ENCODE results near the gene GALNT2.

GALNT2 gene

GRCh38 chr1:230065571-230065970 is 1.5 kb upstream of the GALNT2 start:
- TF ChIP-seq EZH2 (IDR thresholded peaks at IDR 0.05; ENCODE audit: borderline replicate concordance, low read depth, low read length, severe bottlenecking) (no peak), CTCF (IDR thresholded peaks at IDR 0.05; ENCODE audit: borderline replicate concordance, extremely low read depth, low read length, poor library complexity, severe bottlenecking) (no peak)
- Histone ChIP-seq H3K9ac (ENCODE audit: low read depth, low read length) (peak overlapping the region; percentile 93; the same call in 1 of the 2 replicates), H3K4me3 (ENCODE audit: low read depth in 1 of 2, low read length in 2 of 2) (no peak overlapping the region), H3K36me3 (ENCODE audit: insufficient read depth, low read length) (peaks cover 17% of the 10 kb centered on the region; the same call in 1 of the 2 replicates), H3K27me3 (ENCODE audit: insufficient read depth, low read length, poor library complexity) (no peaks in the 10 kb centered on the region), H2AFZ (ENCODE audit: low read depth, low read length) (0 out of 2 replicates have a peak overlapping the region, but pooled peaks have one; percentile 37), H3K4me1 (ENCODE audit: insufficient read depth, low read length) (peaks cover 29% of the 10 kb centered on the region), H3K4me2 (ENCODE audit: insufficient read depth, low read length) (peak overlapping the region; percentile 95; the same call in 1 of the 2 replicates), H3K9me3 (ENCODE audit: insufficient read depth, low read length, severe bottlenecking) (no peaks in the 10 kb centered on the region), H4K20me1 (ENCODE audit: insufficient read depth, low read length) (peaks cover 32% of the 10 kb centered on the region), H3K27ac (ENCODE audit: low read length) (peak overlapping the region; percentile 33; the same call in 1 of the 2 replicates), H3K79me2 (ENCODE audit: insufficient read depth, low read length) (peaks cover 38% of the 10 kb centered on the region)
- DNase-seq (no peak), ATAC-seq (ENCODE audit: insufficient read depth, low read depth) (no peak)

DNA sequence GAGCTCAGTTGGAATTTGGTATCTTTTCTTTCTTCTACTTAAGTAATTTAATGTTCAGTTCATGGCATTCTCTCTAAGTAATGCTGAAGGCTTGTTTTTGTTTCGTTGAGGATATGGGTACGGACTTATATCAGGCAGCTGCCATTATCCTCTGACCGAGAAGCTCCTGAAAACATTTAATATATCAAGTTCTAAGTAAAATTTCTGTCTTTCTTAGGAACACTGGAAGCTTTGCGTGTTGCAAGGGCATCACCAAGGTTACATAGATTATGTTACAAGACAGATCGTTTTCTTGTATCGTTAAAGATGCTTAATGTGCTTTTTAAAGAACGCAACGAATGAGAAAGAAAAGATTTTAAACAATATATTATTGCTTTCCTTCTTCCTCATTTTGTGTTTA is 1.0 kb upstream of the GALNT2 start:
- H4K20me1 ChIP-seq (ENCODE audit: insufficient read depth, low read length) = peaks cover 36% of the 10 kb centered on the region
- H3K4me3 ChIP-seq (ENCODE audit: low read depth in 1 of 2, low read length in 2 of 2) = peak overlapping the region; percentile 50 to 79
- peak overlapping the region; percentile 91 for H3K27ac ChIP-seq (ENCODE audit: low read length)
- H3K4me2 ChIP-seq (ENCODE audit: insufficient read depth, low read length) = peak overlapping the region; percentile 95
- no peak for ATAC-seq (ENCODE audit: insufficient read depth, low read depth)
- no peaks in the 10 kb centered on the region for H3K9me3 ChIP-seq (ENCODE audit: insufficient read depth, low read length, severe bottlenecking)
- H3K9ac ChIP-seq (ENCODE audit: low read depth, low read length) = peak overlapping the region; percentile 93
- TF ChIP-seq EZH2 (IDR thresholded peaks at IDR 0.05; ENCODE audit: borderline replicate concordance, low read depth, low read length, severe bottlenecking) (no peak), CTCF (IDR thresholded peaks at IDR 0.05; ENCODE audit: borderline replicate concordance, extremely low read depth, low read length, poor library complexity, severe bottlenecking) (no peak)
- peaks cover 21% of the 10 kb centered on the region; the same call in 1 of the 2 replicates for H3K36me3 ChIP-seq (ENCODE audit: insufficient read depth, low read length)
- H2AFZ ChIP-seq (ENCODE audit: low read depth, low read length) = peak overlapping the region; percentile 92
- peaks cover 43% of the 10 kb centered on the region for H3K79me2 ChIP-seq (ENCODE audit: insufficient read depth, low read length)
- no peaks in the 10 kb centered on the region for H3K27me3 ChIP-seq (ENCODE audit: insufficient read depth, low read length, poor library complexity)
- DNase-seq = no peak
- peaks cover 34% of the 10 kb centered on the region for H3K4me1 ChIP-seq (ENCODE audit: insufficient read depth, low read length)

- no peaks in the 10 kb centered on the region for H3K9me3 ChIP-seq (ENCODE audit: insufficient read depth, low read length, severe bottlenecking)
- no peak for TF ChIP-seq CTCF (IDR thresholded peaks at IDR 0.05; ENCODE audit: borderline replicate concordance, extremely low read depth, low read length, poor library complexity, severe bottlenecking)
- TF ChIP-seq EZH2 (IDR thresholded peaks at IDR 0.05; ENCODE audit: borderline replicate concordance, low read depth, low read length, severe bottlenecking) = no peak
- H3K27me3 ChIP-seq (ENCODE audit: insufficient read depth, low read length, poor library complexity) = no peaks in the 10 kb centered on the region
- peaks cover 48% of the 10 kb centered on the region for H3K4me1 ChIP-seq (ENCODE audit: insufficient read depth, low read length)
- DNase-seq (peak; percentile 37), ATAC-seq (ENCODE audit: insufficient read depth, low read depth) (no peak)
- H3K79me2 ChIP-seq (ENCODE audit: insufficient read depth, low read length) = peaks cover 57% of the 10 kb centered on the region
- H3K36me3 ChIP-seq (ENCODE audit: insufficient read depth, low read length) = peaks cover 30% of the 10 kb centered on the region
- H3K4me3 ChIP-seq (ENCODE audit: low read depth in 1 of 2, low read length in 2 of 2) = peak overlapping the region; percentile 72 to 79
- peak overlapping the region; percentile 84 for H3K4me2 ChIP-seq (ENCODE audit: insufficient read depth, low read length)
- no peak overlapping the region for H2AFZ ChIP-seq (ENCODE audit: low read depth, low read length)
- peak overlapping the region; percentile 93 for H3K9ac ChIP-seq (ENCODE audit: low read depth, low read length)
- peaks cover 51% of the 10 kb centered on the region for H4K20me1 ChIP-seq (ENCODE audit: insufficient read depth, low read length)
- peak overlapping the region; percentile 92 for H3K27ac ChIP-seq (ENCODE audit: low read length)
Observed at GRCh38 chr1:230067419-230067870, 407 bp downstream of the GALNT2 start.

Data from DND-41 (cell line).